ENCODE results near the gene KIAA1671.

The KIAA1671 gene

GRCh38 chr22:24926849-24927579 is 25.5 kb upstream of the KIAA1671 start:
- ChIA-PET POLR2A (ENCODE audit: low non-redundant PET) (no interaction called here), CTCF (interaction anchor here (1.0 kb wide), 1 partner anchor 10 kb away, joined by 3 read pairs; no protein-coding TSS in a partner anchor)
- no peak for TF ChIP-seq CTCF (conservative IDR thresholded peaks at IDR 0.05; ENCODE audit: low read depth)
- H3K27ac ChIP-seq, result peak overlapping the region; percentile 17; the same call in 1 of the 2 replicates
- DNase-seq (ENCODE audit: low spot score), result peak; percentile 64

GRCh38 chr22:24928322-24928721 is 24.2 kb upstream of the KIAA1671 start:
- no peak for DNase-seq (ENCODE audit: low spot score)
- ChIA-PET CTCF (no interaction called here), POLR2A (ENCODE audit: low non-redundant PET) (no interaction called here)
- no peak for TF ChIP-seq CTCF (conservative IDR thresholded peaks at IDR 0.05; ENCODE audit: low read depth)
- H3K27ac ChIP-seq, result no peak overlapping the region

DNA sequence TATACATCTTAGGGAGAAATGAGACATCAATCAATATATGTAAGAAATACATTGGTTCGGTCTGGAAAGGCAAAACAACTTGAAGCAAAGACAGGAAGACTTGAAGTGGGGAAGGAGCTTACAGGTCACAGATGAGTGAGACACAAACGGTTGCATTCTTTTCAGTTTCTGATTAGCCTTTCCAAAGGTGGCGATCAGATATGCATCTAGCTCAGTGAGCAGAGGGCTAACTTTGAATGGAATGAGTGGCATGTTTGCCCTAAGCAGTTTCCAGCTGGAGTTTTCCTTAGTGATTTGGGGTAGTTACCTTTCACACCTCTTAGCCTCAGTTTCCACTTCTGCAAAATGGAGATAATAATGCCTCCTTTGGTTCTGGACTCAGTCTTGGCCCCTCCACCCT is 21.8 kb upstream of the KIAA1671 start:
- DNase-seq (ENCODE audit: low spot score), result no peak
- H3K27ac ChIP-seq, result no peak overlapping the region
- POLR2A ChIA-PET (ENCODE audit: low non-redundant PET), result no interaction called here
- no peak for TF ChIP-seq CTCF (conservative IDR thresholded peaks at IDR 0.05; ENCODE audit: low read depth)
- CTCF ChIA-PET, result no interaction called here

DNA sequence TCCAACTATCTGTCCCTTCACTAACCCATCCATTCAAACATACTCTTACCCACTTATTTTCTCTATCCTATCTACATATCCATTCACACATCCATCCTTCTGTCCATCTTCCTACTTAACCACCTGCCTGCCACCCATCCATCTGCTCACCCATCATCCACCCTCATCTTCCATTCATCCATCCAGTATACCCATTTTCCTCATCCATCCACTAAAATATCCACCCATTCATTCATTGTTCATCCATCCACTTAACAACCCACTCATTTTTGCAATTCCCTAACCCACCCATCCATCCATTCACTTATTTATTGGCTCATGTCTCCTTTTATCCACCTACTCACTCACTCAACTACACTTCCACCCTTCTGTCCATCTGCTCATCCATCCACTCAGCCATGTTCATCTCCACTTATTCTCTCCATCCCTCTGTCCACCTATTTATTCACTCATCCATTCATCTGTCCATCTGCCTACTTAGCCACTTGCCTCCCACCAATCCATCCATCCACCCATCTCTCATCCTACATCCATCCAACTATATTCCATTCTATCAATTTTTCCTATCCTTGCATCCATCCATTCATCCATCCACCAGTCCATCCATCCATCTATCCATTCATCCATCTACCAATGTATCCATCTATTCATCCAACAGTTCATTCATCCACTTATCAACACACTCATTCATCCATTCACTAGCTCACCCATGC is 16.6 kb upstream of the KIAA1671 start:
- TF ChIP-seq CTCF (conservative IDR thresholded peaks at IDR 0.05; ENCODE audit: low read depth), result no peak

GRCh38 chr22:24937114-24937513 is 15.4 kb upstream of the KIAA1671 start:
- no peak for DNase-seq (ENCODE audit: low spot score)
- TF ChIP-seq CTCF (conservative IDR thresholded peaks at IDR 0.05; ENCODE audit: low read depth), result peak; percentile 31
- H3K27ac ChIP-seq, result no peak overlapping the region
- CTCF ChIA-PET, result interaction anchor here (0.6 to 0.7 kb wide), 3 partner anchors 10 to 114 kb away, joined by 3 to 5 read pairs (median 3); no protein-coding TSS in a partner anchor
- POLR2A ChIA-PET (ENCODE audit: low non-redundant PET), result no interaction called here

More for the DNA sequence above, 16.6 kb upstream of the KIAA1671 start:
- no peak overlapping the region for H3K27ac ChIP-seq
- POLR2A ChIA-PET (ENCODE audit: low non-redundant PET), result no interaction called here
- CTCF ChIA-PET, result no interaction called here
- no peak for DNase-seq (ENCODE audit: low spot score)

GRCh38 chr22:24938741-24939341 is 13.7 kb upstream of the KIAA1671 start:
- DNase-seq (ENCODE audit: low spot score), result peak; percentile 55
- CTCF ChIA-PET, result interaction anchor here (0.6 to 1.7 kb wide), 9 partner anchors 15 to 288 kb away, joined by 3 to 9 read pairs (median 4); no protein-coding TSS in a partner anchor
- peak; percentile 82 for TF ChIP-seq CTCF (conservative IDR thresholded peaks at IDR 0.05; ENCODE audit: low read depth)
- POLR2A ChIA-PET (ENCODE audit: low non-redundant PET), result no interaction called here
- H3K27ac ChIP-seq, result no peak overlapping the region
